Fibroblast of skin of left biceps (primary cell): ENCODE data around the gene SNX18.

Experiments
- DNase-seq, 2 experiments: peaks; one replicate each; pipeline ENCODE4 v3.0.0-alpha.2; 2013; ENCODE audit warnings: low read depth in 2 of 2

SNX18 gene

DNA sequence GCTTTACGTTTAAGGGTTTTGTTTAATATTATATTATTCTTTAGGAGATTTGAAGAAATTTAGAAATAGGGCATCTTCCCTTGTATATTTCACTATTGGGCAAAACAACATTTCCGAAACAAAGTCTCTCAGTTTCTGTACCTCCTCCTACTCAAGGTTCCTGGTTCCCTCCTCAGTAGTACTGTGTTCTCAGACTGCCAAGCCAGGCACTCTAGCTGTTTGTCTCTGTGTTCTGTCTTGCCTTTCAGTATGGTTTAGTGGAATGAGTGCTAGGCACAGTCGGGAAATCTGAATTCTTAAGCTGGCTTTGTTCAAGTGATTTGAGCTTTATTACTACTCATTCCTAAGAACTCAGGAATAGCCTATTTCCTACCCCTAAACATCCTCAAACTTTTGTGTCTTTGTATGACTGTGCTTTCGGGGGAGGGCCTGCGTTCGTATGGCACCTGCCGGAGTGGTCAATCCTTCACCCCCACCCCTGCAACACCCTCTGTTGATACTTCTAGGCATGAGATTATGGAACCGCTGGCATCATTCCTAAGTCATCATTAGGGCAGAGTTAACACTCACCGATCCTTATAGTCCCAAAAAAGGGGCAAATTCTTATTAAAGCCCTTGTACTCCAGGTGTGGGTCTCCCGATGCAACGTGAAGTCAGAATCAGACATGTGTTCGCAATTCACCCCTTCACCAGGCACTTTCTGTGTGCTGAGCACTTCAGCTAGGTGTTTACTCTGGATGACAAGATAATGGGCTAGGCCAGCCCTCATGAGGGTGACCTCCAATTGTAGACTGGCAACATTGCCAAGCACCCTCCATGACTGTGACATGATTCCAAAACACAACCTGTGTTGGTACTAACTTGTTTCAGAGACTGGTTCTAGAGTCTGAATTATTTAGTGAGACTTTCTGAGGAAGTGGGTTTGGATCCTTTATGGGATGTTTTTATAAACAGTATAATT is 24.5 kb downstream of the SNX18 start:
- DNase-seq = no peak

DNA sequence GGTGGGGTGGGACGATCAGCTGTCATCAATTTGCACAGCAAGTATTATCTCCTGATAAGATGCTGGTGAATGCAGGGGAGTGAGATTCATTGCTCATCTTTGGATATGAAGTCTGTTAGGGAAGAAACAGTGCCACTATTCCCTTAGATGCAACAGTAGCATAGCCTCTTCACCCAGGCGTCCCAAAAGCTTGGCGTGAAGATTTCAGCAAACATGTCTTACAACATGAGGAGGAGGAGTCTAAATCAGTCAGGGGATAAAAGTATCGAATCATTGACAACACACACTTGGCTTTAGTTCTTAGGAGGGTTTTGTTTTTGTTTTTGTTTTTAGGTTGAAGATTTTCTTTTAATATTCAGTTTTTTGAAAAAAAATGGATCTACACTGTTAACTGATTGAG is 26.5 kb downstream of the SNX18 start:
- no peak for DNase-seq

DNA sequence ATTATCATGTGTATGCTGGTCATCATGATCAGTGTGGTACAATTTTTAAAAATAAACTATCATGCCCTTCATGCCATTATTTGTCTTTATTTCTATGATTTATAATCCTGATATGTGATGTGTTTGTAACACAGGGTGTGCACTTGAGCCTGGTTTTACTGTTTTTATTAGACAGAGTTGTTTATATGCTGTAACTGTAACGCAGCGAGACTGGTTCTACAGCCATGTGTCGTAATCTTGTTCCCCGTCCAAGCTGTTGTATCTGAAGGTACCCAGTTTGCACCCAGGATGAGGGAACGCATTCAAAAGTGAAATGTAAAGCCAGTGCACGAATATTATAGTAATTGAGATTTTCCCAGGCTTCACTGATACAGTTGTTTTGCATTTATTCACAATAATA is 28.2 kb downstream of the SNX18 start:
- no peak for DNase-seq

DNA sequence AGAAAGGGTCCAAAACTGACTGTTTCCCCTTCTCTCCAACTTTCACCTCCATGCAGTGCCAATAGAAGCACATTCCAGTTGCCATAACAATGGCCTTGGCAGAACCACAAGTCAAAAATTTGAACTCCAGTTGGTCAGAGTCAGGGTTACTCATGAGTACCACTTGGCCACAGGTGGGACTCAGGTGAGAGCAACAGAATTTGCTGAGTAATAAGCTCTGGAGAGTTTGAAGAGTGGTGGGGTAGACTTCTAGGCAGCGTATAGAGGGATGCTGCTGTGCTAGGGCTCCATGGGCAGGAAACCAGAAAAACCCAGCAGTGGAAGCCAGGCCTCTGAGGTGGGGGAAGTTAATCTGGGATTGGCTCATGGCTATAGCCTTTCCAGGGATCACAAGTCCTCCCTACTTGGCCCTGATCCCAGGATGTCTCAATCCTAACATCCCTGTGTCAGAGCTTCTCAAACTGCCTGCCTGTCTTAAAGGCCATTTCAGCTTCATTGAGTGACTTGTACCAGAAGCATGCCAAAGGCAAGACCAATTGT is 30.2 kb downstream of the SNX18 start:
- peak; percentile 72 to 73 for DNase-seq

DNA sequence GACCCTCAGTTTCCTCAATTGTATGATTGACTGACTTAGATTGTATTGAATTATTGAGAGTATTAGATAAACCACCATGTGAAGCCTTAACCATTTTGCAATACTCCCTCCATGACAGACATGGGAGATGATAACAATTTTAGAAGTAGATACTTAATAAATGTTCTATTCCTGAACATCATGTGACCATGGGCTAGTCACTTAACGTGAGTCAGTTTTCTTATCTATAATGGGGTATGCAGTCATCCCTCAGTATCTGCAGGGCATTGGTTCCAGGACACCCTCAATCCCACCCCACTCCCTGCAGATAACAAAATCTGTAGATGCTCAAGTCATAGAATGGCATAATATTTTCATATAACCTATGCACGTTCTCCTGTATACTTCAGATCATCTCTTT is 31.0 kb downstream of the SNX18 start:
- DNase-seq = no peak

DNA sequence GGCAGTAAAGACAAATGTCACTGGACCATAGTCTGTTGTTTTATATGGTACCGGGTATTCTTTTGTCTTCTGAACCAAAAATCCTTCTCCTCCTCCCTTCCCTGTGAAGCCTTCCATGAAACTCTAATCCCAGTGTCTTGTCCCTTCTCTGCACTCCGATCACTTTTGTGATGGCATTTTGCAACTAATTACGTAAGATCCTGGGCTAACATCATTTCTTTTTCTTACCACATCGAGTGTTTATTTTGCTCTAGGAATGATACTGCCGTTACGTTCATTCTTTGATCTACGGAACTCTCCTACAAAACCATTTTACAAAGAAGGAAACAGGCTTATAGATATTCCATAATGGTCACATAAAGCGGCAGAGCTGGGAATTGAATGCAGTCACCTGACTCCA is 33.7 kb downstream of the SNX18 start:
- no peak for DNase-seq

DNA sequence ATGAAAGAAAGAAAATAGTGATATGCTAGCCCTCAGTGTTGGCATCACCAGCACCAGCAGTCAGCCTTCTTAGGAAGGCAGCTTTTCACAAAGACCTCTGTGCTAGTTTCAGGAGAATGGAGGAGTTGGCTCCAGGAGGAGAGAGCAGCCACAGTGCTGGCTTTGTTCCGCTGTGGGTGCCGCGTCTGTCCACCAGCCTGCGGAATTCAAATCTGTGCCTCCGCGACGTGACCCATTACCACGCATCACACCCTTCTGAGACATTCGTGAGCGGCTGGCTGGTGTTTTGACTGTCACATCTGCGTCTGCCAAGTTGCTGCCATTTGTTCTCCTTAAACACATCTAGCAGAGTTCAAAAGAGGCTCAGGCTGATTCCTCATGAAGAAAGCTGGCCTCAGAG is 34.4 kb downstream of the SNX18 start:
- DNase-seq = no peak

DNA sequence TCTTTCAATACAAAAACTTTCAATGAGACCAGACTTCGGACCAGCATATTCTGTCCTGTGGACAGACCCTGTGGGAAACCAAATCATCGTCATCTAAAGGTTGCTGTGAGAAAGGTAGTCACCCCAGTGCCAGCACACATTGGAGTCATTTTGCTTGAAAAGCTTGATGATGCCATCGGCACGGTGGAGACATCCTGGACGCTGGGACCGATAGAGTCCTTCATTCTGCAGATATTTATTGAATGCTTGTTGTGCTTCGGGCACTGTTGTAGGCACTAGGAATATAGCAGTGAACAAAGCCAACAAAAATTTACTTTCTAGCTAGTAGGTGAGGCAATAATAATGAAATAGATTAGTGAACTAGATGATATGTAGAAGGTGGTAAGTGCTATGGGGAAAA is 34.9 kb downstream of the SNX18 start:
- no peak for DNase-seq

DNA sequence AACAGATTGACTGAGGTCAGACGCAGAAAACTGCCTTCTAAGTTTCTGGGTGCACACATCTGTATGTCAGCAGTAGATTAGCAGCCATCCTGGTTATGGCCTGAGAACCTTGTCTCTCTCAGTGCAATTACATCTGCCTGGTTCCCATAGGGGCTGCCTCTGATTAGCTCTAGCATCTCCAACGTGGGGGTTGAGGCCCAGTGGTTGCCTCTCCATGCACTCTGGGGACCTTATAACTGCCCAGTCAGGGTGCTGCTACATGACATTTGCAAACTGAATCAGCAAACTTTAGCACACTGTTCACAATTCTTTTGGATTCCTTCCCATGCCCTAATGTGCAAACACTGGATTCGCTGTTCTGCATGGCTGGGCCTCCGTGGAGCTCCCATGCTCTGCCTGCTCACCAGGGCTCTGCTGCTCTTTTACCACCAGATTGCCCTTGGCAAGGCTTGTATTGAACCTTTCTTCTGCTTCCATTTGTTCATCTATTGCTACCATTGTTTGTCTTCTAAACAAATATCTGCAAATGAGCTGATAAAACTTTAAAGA is 36.2 kb downstream of the SNX18 start:
- no peak for DNase-seq

DNA sequence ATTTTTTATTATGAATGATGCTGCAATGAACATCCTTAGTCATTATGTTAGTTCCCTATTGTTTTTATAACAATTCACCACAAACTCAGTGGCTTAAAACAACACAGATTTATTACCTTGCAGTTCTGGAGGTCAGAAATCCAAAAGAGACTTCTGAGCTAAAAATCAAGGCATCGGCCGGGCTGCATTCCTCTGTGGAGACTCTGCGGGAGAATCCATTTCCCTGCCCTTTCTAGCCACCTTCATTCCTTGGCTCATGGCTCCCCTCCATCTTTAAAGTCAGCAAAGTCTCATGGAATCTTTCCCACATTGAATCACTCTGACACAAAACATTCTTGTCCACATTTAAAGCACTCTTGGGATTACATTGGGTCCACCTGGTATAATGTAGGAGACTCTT is 38.6 kb downstream of the SNX18 start:
- DNase-seq = peak in 1 of 2 experiments; percentile 7

DNA sequence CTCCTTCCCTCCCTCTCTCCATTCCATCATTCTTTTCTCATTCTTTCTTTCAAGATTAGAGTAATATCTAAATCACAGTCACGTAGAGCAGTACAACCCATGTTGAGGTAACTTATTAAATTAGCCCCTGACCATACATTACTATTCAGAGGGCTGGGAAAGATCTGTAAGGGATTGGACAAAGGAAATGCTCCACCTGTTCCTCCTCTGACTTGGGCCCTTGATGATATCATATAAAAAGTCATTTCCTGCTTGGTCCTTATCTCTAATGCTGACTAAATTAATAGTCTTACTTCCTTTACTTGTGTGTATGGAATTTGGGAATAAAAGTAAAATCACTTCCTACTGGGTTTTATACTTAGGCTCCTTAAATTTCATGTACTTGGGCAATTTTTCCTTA is 40.8 kb downstream of the SNX18 start:
- DNase-seq = no peak

DNA sequence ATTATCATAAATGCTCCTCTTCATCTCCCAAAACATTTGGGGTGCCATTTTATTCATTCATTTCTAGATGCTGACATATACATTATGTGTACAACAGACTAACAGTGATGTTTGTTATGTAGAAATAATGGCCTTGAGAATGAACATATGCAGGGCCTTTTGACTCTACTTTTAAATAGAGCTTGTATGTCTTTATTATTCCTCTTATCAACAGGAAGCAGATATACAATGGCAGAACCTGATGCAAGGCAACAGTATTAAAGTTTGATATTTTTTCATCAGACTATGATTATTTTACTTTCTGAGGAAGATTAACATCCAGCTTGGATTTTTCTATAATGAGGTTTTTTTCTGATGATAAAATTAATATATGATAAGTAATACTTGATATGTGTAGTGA is 44.1 kb downstream of the SNX18 start:
- no peak for DNase-seq

DNA sequence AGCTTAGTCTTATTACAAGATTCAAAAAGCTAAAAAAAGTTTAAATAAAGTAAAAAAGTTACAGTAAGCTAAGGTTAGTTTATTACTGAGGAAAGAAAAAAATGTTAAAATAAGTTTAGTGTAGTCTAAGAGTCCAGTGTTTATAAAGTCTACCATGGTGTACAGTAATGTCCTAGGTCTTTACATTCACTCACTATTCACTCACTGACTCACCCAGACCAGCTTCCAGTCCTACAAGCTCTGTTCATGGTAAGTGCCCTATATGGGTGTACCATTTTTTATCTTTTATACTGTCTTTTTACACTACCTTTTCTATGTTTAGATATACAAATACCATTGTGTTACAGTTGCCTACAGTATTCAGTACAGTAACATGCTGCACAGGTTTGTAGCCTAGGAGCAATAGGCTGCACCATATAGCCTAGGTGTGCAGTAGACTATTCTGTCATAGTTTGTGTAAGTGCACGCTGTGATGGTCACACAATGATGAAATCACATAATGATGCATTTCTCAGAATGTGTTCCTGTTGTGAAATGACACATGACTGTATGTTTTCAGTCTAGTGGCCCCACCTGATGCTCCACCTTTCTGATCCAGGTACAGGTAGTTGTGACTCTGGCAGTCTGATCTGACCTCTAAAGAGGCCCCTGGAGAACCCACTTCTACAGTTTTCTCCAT is 45.7 kb downstream of the SNX18 start:
- no peak for DNase-seq

DNA sequence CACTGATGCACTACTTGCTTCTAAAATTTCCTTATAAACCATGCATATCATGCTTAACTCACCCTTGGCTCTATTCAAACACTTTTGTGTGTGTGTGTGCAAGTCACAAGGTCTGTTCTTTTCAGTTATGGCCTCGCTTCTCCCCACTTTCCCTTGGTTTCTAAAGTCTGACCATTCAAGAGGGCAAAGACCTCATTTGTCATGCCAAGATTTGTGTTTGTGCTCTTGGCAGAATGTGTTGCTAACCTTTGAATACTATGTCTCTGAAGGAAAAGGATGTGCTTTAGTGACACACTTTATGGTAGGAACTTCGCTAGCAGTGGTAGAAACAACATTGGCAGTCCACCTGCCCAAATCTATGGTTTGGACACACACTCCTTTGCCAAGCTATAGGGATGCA is 50.4 kb downstream of the SNX18 start:
- DNase-seq = no peak

DNA sequence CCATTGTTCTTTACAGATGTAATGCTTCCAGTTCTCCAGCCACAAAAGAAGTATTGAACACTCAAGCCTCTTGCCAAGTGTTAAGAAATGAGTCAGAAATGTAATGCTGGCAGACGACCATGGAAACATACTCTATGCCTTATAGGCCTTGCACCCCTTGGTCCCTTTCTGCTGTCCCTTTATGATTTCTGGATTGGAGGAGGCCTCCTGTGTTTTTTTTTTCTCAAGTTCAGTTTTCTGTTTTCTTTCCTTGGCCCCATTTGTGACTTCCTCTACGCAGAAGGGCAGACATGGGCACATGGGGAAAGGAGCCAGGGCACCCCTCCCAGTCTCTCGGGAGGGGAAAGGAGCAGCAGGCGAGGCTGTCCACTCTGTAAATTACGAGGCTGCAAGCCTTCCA is 53.4 kb downstream of the SNX18 start:
- peak in 1 of 2 experiments; percentile 39 for DNase-seq

DNA sequence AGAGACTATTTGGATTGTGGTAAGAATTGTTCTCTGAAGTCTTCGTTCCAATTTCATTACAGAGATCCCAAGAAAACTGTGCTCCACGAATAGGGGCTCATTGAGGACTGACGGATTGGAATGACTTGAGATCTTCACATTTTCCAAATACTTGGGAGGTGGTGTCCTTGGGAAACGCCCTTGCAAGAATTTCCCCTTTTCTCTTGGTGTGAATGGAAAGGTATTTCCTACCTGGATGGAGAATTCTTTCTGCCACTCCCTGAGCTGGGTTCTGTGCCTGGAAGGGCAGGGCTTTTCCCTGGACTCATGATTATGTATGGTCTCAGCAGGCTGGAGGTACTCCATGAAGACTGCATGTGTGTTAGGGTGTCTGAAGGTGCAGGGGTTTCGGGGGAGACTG is 53.9 kb downstream of the SNX18 start:
- DNase-seq = no peak

DNA sequence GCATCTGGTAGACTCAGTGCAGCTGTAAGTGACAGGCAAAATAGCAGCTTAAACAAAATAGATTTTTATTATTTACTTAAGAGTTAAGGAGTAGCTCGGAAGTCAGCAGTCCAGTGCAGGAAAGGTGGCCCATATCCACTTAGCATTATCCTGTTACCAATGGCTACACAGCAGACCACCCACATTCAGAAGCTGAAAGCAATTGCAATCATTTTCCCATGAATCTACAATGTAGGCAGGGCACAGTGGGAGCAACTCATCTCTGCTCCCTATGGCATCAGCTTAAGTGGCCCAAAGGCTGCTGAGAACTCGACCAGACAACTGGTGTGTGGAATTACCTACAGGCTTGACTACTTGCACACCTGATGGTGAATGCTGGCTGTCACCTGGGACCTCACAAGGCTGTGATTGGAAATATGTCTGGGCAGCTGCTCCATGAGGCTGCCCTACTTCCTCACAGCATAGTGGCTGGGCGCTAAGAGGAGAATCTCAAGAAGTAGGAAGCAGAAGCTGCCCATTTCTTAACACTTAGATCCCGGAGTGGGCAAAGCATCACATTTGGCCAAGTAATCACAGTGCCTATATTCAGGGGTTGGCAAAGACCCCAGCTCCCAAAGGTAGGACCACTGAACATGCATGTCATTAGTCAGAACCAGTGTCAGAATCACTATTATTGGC is 56.4 kb downstream of the SNX18 start:
- DNase-seq = no peak

DNA sequence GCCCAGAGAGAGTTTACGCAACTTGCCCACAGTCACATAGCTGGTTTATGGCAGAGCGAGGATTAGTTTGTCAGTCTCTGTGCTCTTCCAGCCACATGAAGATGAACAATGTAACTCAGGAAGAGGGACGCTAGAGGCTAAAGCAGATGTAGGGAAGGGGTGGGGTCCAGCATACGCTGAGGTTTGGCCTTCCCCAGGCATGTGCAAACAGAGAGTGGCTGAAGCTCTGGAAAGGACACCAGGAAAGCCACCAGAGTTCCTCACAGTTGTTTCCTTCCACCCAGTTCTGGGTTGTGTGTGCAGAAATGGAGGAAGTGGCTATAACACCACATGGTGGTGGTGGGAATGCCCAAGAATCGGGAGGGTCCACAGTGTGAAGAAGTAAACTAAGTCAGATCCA is 60.0 kb downstream of the SNX18 start:
- no peak for DNase-seq

DNA sequence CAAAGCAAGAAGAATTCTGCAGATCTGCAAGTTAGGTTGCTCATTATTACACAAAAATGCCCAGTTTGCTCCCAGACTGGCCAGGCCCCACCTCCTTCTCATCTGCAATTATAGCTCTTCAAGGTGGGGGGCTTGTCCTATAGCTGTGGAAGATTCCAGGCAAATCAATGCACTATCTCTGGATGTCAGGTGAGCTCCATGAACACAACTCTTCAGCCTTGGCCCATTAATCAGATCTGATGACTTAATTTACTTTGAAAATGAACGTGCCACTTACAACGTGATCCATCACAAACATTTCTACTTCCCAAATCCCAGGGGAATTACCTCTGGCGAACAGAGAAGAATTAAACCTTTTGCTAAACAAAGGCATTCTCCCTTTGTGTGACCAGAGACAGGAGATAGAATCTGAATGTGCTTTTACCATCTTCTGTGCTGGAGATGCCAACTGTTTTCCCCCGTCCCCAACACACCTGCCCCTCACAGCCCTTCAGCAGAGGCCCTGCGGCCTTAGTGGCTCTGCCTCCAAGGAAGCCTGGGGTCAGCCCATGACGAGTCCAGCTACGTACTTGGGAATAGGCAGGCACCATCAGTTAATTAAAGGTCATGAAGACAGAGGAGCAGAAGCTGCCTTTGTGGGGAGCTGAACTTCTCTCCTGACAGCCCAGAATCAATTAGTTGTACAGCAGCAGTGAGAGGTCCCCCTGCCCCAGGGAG is 60.5 kb downstream of the SNX18 start:
- no peak for DNase-seq

DNA sequence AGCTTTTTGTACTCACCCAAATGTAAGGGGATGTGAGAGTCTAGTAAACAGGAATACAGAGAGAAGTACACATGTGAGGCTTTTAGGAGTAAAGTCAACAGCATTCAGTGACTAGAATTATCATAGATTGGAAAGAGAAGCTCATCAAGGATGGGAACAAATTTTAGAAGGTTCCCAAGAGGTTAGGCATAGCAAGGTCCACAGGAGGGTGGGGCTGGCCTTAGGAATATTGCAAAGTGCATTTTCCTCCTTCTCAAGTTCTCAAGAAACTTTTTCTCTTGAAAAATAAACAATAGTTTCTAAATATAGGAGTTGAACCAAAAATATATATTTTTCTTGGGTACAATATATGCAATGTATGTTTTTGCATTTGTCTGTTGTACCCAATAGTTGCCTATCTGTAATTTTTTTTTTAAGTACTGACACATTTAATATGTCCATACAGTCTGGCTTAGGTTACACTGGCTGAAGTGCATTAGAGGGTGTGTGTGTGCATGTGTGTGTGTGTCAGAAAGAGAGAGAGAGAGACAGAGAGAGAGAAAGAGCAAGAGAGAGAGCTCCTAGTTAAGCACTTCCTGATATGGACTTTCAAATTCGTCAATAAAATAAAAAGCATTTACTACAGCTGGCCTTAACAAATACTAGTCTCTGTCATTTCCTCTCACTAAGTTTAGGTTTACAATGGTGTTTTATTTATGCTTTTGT is 62.2 kb downstream of the SNX18 start:
- DNase-seq = no peak
